GM13976 (cell line): Measurements from ENCODE around the gene GBE1.
"Not testable (repeated sequence)": the region's sequence is repeated elsewhere in the genome, so short reads cannot be mapped to it uniquely, and the experiment has no call there.

ENCODE experiments used
- DNase-seq: peaks from one replicate; pipeline ENCODE4 v3.0.0; 2012; ENCODE audit warnings: low spot score
- in situ Hi-C: fragments of 300-500 bp; cut with MboI; formaldehyde crosslinking; loops from one replicate; pipeline ENCODE4 v1.12.0; 2022; ENCODE audit warnings: low sequenced_read_pairs, mixed read lengths, inconsistent platforms; ENCODE audit not compliant: unreplicated experiment
- TF ChIP-seq, protein P1 (sequence below): IDR thresholded peaks from 2 replicates; pipeline ENCODE4 v1.5.1; 2012; ENCODE audit warnings: borderline replicate concordance, mild to moderate bottlenecking; ENCODE audit not compliant: insufficient read depth; ENCODE audit errors: extremely low read depth, missing control alignments, control extremely low read depth

GBE1 gene

DNA sequence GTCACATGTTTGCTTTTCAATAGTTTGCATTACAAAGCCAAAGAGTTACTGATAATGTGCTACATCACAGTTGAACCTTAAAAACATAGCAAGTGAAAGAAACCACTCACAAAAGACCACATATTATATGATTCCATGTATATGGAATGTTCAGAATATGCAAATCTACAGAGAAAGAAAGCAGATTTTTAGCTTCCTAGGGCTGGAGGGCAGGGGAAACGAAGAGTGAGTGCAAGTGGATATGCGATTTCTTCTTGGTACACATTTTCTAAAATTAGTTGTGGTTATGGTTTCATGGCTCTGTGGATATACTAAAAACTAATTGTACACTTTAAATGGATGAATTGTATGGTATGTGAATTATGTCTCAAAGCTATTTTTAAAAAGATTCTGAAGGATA lies 4.0 kb upstream of the GBE1 start:
- no peak for DNase-seq
- TF ChIP-seq, protein P1, sequence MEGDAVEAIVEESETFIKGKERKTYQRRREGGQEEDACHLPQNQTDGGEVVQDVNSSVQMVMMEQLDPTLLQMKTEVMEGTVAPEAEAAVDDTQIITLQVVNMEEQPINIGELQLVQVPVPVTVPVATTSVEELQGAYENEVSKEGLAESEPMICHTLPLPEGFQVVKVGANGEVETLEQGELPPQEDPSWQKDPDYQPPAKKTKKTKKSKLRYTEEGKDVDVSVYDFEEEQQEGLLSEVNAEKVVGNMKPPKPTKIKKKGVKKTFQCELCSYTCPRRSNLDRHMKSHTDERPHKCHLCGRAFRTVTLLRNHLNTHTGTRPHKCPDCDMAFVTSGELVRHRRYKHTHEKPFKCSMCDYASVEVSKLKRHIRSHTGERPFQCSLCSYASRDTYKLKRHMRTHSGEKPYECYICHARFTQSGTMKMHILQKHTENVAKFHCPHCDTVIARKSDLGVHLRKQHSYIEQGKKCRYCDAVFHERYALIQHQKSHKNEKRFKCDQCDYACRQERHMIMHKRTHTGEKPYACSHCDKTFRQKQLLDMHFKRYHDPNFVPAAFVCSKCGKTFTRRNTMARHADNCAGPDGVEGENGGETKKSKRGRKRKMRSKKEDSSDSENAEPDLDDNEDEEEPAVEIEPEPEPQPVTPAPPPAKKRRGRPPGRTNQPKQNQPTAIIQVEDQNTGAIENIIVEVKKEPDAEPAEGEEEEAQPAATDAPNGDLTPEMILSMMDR = no peak
- in situ Hi-C loops = no loop called here

GRCh38 chr3:81764665-81765064 lies 3.2 kb upstream of the GBE1 start:
- in situ Hi-C loops = no loop called here
- TF ChIP-seq, protein P1 = no peak
- no peak for DNase-seq

- TF ChIP-seq, protein P1 = no peak
- no peak for DNase-seq
- in situ Hi-C loops = no loop called here
These were observed 2.6 kb upstream of the GBE1 start for GRCh38 chr3:81764002-81764401.

DNA sequence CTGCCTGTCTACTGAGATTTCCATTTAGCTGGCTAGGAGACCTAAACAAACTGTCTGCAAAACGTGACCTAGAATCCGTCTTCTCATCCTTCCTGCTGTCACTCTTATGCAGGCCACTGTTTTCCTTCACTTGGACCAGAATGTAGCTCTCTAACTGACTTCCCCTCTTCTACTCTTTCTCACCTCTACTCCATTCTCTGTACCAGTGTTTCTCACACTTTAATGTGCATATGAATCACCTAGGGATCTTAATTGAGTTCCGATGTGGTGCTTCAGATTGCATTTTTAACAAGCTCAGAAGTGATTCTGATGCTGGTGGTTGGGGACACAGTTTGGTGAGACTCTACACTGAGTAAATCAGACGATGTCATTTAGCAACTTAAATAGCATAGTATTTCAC lies 1.6 kb upstream of the GBE1 start:
- in situ Hi-C loops = no loop called here
- no peak for DNase-seq
- TF ChIP-seq, protein P1 = no peak

DNA sequence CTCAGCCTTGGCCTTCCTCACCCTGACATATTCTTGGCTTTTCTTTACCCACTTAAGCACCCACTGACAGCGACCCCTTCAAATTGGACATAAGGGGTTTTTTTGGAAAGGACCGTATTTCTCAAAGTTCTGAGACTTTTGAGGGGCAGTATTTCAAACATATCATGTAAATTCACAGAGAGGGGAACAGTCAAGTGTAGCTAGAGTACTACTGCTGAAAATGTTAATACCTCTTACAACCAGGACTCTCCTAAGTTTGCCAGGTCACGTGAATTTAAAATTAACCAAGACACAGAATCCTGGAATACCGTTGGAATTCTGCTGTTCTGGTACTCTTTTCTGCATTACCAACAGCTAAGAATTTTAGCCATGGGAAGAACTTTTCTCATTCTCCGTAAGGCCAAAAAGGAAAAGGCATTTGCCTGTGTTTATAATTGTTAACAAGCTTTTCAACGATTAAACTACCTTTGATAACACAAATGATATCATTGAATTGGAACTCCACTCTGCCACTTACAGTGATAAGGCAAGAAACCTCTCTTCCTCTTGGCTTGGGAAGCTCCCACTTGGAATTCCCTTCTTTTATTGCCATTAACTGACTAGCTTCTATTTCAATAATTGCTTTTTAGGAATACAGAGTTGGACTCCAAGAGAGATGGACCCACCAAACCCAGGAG lies 597 bp upstream of the GBE1 start:
- in situ Hi-C loops = no loop called here
- no peak for DNase-seq
- TF ChIP-seq, protein P1 = no peak

DNA sequence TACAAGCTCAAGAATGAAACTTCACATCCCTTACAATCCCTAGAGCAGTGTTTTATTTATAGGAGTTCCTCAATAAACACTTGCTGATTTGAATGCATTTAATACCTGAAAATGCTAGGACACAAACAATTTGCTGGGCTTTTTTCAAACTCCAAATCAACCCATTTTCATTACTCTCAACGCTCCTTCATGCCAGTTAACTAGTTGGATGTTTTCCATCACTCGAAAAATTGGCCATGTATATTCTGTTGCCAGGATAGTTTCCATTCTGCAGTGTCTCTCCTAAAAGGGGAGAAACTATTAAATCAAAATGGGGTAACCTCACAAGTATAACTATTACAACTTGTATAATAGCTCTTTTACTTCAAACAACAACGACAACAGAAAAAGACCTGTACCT lies 1.2 kb downstream of the GBE1 start:
- in situ Hi-C loops = no loop called here
- TF ChIP-seq, protein P1 = no peak
- no peak for DNase-seq

- DNase-seq, in situ Hi-C loops: not testable (repeated sequence)
These were observed 2.7 kb downstream of the GBE1 start for GRCh38 chr3:81758771-81759170.
